GM10847 (cell line): ENCODE data around the gene NPHP1.
A peak's percentile ranks its signal among the peaks of the same experiment; 100 is the strongest.

Experiments used
- POLR2A ChIP-seq: IDR thresholded peaks from 2 replicates; pipeline ENCODE4 v1.6.1; 2011; ENCODE audit not compliant: insufficient read length; ENCODE audit errors: extremely low read depth

Gene NPHP1

DNA sequence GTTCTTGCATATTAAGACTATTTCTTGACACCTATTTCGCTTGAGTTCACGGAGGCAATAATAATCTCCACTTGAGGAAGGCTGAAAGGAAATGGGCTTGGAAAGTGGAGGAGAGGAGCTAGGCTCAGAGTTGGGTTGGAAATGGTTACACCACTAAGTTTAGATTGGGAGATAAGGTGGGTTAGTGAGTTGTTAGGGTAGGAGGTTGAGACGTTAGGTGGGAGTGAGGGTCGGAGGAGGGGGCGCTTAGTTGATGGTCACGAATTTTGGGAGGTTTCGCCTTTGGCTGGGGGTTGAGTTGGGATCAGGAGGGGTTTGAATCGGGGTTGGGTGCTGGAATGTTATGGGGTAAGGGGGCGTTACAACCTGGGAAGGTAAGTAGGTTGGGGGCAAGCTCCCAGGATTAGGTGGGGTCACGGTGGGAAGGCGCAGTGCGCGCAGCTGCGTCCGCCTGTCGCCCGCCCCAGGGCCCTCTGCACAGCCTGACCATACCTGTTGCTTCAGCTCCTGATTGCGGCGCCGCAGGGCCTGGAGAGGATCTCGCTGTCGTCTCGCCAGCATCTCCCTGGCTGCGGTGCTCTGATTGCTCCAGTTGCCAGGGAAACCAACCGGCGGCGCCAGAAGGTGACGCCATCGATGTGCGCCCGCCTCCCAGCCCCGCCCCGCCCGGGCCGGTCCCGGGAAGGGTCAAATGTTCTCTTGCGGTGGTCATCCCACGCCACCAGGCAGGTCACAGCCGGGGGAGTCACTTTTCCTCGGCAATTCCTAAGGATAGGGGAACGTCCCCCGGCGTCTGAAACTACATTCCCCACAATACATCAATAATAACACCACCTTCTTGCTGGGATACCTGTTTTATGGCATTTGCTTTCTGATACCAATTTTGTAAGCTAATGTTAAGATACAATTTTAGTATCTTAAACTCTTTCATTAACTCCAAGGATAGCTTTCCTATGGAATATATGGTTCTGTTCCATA lies at the start of gene NPHP1:
Gene NPHP1 (minus strand): TSS at position 606 of the 978 bp plus-strand sequence. CDS start 45 bp downstream, at position 561.
- peak; percentile 64 for TF ChIP-seq POLR2A

DNA sequence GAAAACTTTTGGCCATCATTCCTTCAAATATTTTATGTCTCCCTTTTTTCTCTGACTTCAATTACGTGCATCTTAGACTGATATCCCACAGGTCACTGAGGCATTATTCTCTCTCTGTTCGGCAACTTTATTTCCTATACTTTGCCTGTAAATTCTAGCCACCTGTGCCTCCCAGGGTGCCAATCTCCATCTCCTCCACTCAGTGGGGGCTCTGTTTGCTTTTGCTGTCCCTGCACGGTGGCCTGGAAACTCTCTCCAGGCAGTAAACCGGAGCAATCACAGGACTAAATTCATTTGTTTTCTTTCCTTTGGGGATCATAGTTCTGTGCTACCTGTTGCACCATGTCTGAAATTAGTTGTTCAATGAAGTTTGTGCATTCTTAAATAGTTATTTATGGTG lies 17.1 kb upstream of the NPHP1 start:
- no peak for TF ChIP-seq POLR2A

DNA sequence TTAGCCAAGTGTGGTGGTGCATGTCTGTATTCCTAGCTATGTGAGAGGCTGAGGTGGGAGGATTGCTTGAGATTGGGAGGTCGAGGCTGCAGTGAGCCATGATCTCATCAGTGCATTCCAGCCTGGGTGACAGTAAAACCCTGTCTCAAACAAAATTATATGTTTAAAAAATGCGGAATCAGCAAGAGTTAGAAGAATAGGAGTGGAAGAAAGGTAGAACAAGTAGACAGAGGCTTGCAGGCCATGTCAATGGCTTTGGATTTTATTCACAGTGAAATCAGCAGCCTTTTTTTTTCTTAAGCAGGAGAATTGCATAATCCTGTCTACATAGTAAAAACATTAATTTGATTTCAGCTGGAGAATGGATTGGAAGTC lies 15.4 kb upstream of the NPHP1 start:
- no peak for TF ChIP-seq POLR2A

GRCh38 chr2:110219496-110220189 lies 14.8 kb upstream of the NPHP1 start:
- no peak for TF ChIP-seq POLR2A

GRCh38 chr2:110216803-110217202 lies 12.0 kb upstream of the NPHP1 start:
- no peak for TF ChIP-seq POLR2A

- no peak for TF ChIP-seq POLR2A
Observed at GRCh38 chr2:110216199-110216598, 11.4 kb upstream of the NPHP1 start.

DNA sequence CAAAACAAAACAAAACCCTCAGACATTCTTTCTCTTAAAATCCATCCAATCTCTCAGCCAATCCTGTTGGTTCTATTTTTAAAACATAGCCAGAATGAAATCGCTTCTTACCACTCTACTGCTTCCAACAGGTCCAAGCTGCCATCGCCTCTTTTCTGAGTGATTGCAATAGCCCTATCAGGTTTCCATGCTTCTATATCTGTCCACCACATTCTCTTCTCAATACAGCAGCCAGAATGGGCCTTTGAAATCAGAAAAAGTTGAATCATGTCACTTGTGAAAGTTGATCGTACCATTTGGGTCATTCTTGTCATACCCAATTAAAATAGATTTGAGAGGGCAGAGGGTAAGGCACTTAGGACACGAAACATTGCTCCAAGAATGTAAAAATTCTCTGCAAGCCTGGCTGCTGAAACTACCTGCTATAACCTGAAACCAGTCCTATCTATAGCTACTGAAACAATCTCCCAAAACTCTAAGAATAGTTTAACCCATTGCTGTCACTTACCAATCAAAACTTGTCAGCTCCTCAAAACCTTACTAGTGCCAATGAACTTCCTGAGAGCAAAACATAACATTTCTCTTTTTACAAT lies 10.8 kb upstream of the NPHP1 start:
- no peak for TF ChIP-seq POLR2A

DNA sequence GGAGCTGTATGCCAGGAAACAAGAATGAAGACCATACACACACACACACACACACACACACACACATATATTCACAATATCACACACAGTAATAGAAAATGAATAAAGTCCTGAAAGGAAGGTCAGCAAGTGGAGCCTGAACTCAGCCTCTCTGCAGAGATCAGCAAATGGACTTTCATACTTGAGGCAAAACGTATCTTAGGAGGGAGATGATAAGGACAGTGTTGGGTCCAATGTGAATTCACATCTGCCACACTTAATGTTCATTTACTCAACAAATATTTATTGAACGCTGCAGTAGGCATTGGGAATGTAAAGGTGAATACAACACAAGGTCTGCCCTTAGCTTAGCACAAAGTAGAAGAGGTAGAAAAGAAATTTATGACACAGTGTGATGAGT lies 10.3 kb upstream of the NPHP1 start:
- TF ChIP-seq POLR2A: no peak

DNA sequence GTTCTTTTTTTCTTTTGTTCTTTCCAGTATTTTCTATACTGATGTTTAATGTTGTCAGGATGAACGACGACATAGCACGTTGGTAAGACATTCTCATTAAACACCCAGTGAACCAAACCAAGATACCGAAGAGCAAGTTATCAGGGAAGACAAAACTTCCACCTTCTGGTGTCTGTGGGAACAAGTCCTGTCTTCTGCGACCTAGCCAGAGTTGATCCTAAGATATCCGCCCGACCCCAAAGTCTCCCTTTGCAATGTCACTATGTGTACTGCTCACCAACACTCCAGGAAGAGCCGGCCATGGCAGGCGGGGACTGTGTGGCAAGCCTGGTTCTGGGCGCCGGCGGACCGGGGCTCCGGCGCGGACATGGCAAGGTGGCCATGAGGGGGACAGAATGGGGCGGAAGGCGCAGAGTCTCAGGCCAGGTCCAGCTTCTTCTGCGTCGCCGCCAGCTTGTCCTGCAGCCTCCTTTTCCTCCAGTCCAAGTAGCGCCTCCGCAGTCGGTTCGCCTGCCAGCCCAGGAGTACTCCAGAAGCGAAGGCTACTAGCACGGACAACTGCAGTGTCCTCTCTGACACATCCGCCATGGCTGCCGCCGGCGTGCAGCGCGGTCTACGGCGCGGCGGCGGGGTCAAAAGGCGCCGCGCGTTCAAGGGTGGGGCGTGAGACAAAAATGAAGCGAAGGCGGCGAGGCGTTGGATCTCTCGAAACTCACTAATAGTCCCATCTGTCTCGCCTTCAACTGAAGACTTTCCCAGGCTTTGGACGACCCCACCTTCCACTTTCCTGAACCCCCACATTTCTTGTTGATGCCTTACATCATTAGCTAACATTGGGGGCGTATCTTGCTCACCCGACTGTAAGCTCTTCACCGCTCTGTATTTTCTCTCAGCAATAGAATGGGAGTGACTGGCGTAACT lies 7.4 kb upstream of the NPHP1 start, which contains the start of gene MTLN:
Gene MTLN (minus strand): TSS at position 610 of the 921 bp plus-strand sequence. CDS start 22 bp downstream, at position 588.
- peak; percentile 72 for TF ChIP-seq POLR2A

GRCh38 chr2:110205660-110206455 lies 1.0 kb upstream of the NPHP1 start:
- no peak for TF ChIP-seq POLR2A

DNA sequence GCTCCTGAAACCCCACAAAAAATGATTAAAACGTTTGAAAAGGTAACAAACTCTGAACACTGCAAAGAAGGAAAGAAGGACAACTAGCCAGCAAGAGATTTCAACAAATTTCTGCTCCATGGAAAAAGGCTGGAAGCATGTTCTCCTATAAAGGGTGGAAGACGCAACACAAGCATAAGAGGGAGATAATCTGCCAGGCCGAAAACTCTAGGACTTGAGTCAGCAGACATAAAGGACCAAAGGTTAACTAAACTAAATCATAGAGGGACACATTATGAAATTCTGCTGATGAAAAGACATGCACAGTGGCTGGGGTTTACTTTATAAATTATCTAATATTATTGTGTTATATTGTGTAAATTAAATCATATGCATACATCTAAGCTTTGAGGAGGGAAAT lies 6.8 kb downstream of the NPHP1 start:
- TF ChIP-seq POLR2A: no peak

DNA sequence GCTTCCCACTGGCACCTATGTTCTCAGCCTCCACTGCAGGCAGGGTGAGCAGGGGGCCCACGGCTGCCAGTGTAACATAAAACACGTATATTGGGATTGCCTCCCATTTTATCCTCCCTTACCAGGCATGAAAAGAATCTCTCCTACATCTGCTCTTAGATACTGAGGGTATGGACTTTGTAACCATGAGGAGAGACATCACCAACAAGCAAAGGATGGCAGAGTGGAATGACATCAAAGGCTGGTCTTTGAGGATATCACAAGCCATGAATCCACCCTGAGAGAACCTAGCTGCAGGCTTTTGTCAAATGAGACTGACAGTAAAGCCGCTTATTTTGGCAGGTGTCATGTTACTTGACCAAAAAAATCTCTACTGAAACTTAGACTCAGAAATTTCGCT lies 7.4 kb downstream of the NPHP1 start:
- no peak for TF ChIP-seq POLR2A

GRCh38 chr2:110182449-110182848 lies 22.4 kb downstream of the NPHP1 start:
- no peak for TF ChIP-seq POLR2A

DNA sequence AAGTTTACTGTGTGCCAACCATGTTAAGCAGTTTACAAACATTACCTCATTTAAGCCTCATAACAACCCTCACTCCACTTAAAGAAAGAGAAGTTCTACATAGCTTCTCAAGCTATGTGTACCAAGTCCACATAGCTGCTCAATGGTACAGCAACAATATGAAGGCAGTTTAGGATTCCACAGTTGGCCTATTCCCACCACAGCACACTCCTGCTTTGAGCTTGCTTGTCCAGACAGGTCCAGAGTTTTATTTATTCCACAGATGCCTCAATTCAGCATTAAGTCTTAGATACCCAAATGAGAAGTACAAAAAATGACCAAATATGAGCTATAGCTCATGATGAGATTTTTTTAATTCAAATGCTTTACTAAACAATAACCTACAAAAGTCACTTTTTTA lies 24.8 kb downstream of the NPHP1 start:
- no peak for TF ChIP-seq POLR2A

DNA sequence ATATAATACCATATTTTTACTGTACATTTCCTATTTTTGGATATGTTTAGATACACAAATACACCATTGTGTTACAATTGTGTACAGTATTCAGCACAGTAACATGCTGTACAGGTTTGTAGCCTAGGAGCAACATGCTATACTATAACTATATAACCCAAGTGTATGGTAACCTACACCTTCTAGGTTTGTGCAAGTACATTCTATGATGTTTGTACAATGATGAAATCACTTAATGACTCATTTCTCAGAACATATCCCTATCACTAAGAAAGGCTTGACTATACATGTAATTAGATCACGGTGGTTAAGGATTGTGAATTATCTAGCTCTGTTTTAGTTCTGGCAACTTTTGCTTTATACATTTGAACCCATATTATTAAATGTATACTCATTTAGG lies 31.3 kb downstream of the NPHP1 start:
- no peak for TF ChIP-seq POLR2A
